GM19023 (cell line): Measurements from ENCODE around the gene MBOAT1.
"Not testable (repeated sequence)": the region's sequence is repeated elsewhere in the genome, so short reads cannot be mapped to it uniquely, and the experiment has no call there.

Source experiments
- ATAC-seq: cut with Tn5 transposase; IDR thresholded peaks from one replicate; pipeline ENCODE4 v1.9.1; 2021; ENCODE audit warnings: mild to moderate bottlenecking, moderate library complexity; ENCODE audit not compliant: unreplicated experiment

The MBOAT1 gene

GRCh38 chr6:20203561-20204511 lies 8.4 kb downstream of the MBOAT1 start:
- ATAC-seq = no peak

- ATAC-seq = no peak
Observed at GRCh38 chr6:20202699-20203302, 9.5 kb downstream of the MBOAT1 start.

GRCh38 chr6:20202324-20202658 lies 10.0 kb downstream of the MBOAT1 start:
- ATAC-seq = no peak

- no peak for ATAC-seq
Observed at GRCh38 chr6:20200761-20201630, 11.3 kb downstream of the MBOAT1 start.

GRCh38 chr6:20198775-20199174 lies 13.5 kb downstream of the MBOAT1 start:
- no peak for ATAC-seq

- ATAC-seq = no peak
Observed at GRCh38 chr6:20198156-20198774, 14.0 kb downstream of the MBOAT1 start.

GRCh38 chr6:20197251-20197650 lies 15.0 kb downstream of the MBOAT1 start:
- ATAC-seq = no peak

GRCh38 chr6:20192625-20193024 lies 19.6 kb downstream of the MBOAT1 start:
- no peak for ATAC-seq

- no peak for ATAC-seq
Observed at GRCh38 chr6:20191992-20192391, 20.3 kb downstream of the MBOAT1 start.

GRCh38 chr6:20188630-20189075 lies 23.6 kb downstream of the MBOAT1 start:
- ATAC-seq = no peak

GRCh38 chr6:20186981-20187380 lies 25.3 kb downstream of the MBOAT1 start:
- no peak for ATAC-seq

- no peak for ATAC-seq
Observed at GRCh38 chr6:20183706-20184105, 28.6 kb downstream of the MBOAT1 start.

GRCh38 chr6:20182926-20183521 lies 29.2 kb downstream of the MBOAT1 start:
- no peak for ATAC-seq

- ATAC-seq = no peak
Observed at GRCh38 chr6:20182069-20182468, 30.2 kb downstream of the MBOAT1 start.

- ATAC-seq = peak; percentile 68
Observed at GRCh38 chr6:20180935-20181334, 31.3 kb downstream of the MBOAT1 start.

- ATAC-seq = not testable (repeated sequence)
Observed at GRCh38 chr6:20179287-20180045, 32.8 kb downstream of the MBOAT1 start.

GRCh38 chr6:20178327-20178726 lies 33.9 kb downstream of the MBOAT1 start:
- ATAC-seq = no peak

GRCh38 chr6:20175810-20176410 lies 36.4 kb downstream of the MBOAT1 start:
- no peak for ATAC-seq
